ENCODE data around the gene FREY1. TPM values are rescaled to one million over a fixed set of nuclear protein-coding genes. Genes with fewer than 3 reads are reported as not detected.

Gene FREY1
- total RNA-seq, 1 donor from 2014 or later: not detected

DNA sequence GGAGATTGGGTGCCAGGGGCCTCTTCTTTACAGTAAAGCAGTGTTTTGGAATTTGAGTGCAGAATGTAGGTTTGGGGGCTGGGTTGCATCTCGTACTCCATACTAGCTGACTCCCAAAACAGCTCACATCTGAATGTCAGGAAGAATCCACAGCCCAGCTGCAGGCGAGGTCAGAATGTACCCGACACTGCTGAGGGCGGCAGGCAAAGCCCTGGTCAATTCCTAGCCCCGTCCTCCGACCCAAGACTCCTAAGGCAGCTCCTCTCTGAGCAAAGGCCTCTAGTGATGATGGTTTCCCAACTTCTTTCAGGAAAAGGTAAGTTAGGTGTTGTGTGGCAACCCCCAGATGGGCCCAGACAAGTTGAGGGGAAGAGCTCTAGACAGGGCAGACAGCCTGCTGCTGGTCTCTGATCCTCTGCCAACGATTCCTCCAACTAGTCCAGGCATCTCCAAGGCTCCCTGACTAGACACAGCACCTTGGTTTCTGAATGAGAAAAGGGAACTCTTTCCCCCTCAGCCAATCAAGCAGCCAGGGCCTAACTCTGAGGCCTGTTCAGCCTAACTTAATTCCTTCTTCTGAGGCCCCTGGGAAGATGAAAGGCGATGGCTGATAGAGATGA, 24.0 kb upstream of the FREY1 start:
- Histone ChIP-seq H3K27me3 (ENCODE audit: control insufficient read depth, insufficient read depth, low read length) (no peaks in the 10 kb centered on the region), H3K36me3 (ENCODE audit: control insufficient read depth, insufficient read depth, low read length) (no peaks in the 10 kb centered on the region), H3K4me3 (ENCODE audit: low read depth, low read length) (no peak overlapping the region)
- TF ChIP-seq, protein P1, sequence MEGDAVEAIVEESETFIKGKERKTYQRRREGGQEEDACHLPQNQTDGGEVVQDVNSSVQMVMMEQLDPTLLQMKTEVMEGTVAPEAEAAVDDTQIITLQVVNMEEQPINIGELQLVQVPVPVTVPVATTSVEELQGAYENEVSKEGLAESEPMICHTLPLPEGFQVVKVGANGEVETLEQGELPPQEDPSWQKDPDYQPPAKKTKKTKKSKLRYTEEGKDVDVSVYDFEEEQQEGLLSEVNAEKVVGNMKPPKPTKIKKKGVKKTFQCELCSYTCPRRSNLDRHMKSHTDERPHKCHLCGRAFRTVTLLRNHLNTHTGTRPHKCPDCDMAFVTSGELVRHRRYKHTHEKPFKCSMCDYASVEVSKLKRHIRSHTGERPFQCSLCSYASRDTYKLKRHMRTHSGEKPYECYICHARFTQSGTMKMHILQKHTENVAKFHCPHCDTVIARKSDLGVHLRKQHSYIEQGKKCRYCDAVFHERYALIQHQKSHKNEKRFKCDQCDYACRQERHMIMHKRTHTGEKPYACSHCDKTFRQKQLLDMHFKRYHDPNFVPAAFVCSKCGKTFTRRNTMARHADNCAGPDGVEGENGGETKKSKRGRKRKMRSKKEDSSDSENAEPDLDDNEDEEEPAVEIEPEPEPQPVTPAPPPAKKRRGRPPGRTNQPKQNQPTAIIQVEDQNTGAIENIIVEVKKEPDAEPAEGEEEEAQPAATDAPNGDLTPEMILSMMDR (IDR thresholded peaks at IDR 0.05; ENCODE audit: insufficient read depth, low read length, poor library complexity, severe bottlenecking): no peak
- DNase-seq (ENCODE audit: low read depth): no peak

- DNase-seq (ENCODE audit: low read depth): no peak
- TF ChIP-seq, protein P1 (IDR thresholded peaks at IDR 0.05; ENCODE audit: insufficient read depth, low read length, poor library complexity, severe bottlenecking): no peak
- Histone ChIP-seq H3K36me3 (ENCODE audit: control insufficient read depth, insufficient read depth, low read length) (no peaks in the 10 kb centered on the region), H3K4me3 (ENCODE audit: low read depth, low read length) (no peak overlapping the region), H3K27me3 (ENCODE audit: control insufficient read depth, insufficient read depth, low read length) (no peaks in the 10 kb centered on the region)
Observed at GRCh38 chr11:45930031-45930794, 23.1 kb upstream of the FREY1 start.

GRCh38 chr11:45929486-45930030, 22.5 kb upstream of the FREY1 start:
- H3K4me3 ChIP-seq (ENCODE audit: low read depth, low read length): no peak overlapping the region
- TF ChIP-seq, protein P1 (IDR thresholded peaks at IDR 0.05; ENCODE audit: insufficient read depth, low read length, poor library complexity, severe bottlenecking): no peak
- H3K36me3 ChIP-seq (ENCODE audit: control insufficient read depth, insufficient read depth, low read length): no peaks in the 10 kb centered on the region
- no peak for DNase-seq (ENCODE audit: low read depth)
- H3K27me3 ChIP-seq (ENCODE audit: control insufficient read depth, insufficient read depth, low read length): peaks cover 3% of the 10 kb centered on the region

DNA sequence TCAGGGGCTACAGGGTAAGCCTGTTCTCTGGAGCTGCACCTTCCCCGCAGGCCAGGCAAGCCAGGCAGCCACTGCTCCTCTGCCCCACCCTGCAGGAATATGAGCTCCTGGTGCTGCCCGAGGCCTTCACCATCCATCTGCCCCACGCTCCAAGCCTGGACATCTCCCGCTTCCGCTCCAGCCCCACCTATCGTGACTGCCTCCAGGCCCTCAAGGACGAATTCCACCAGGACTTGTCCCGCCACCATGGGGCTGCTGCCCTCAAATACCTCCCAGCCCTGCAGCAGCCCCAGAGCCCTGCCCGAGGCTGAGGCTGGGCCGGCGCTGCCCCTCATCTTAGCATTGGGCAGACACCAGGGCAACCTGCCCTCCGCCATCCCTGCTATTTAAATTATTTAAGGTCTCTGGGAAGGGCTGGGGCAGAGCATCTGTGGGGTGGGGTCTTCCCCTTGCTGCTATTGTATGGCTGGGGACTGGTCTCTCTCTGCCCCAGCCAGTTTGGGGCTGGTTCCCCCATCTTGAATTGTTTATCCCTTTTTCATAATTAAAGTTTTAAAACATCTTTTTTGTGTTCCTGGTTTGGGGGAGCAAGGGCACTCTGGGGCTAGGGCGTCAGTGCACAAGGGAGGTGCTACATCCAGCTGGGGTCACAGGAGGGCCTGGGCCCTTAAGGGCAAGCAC, 21.6 kb upstream of the FREY1 start:
- no peak overlapping the region for H3K4me3 ChIP-seq (ENCODE audit: low read depth, low read length)

DNA sequence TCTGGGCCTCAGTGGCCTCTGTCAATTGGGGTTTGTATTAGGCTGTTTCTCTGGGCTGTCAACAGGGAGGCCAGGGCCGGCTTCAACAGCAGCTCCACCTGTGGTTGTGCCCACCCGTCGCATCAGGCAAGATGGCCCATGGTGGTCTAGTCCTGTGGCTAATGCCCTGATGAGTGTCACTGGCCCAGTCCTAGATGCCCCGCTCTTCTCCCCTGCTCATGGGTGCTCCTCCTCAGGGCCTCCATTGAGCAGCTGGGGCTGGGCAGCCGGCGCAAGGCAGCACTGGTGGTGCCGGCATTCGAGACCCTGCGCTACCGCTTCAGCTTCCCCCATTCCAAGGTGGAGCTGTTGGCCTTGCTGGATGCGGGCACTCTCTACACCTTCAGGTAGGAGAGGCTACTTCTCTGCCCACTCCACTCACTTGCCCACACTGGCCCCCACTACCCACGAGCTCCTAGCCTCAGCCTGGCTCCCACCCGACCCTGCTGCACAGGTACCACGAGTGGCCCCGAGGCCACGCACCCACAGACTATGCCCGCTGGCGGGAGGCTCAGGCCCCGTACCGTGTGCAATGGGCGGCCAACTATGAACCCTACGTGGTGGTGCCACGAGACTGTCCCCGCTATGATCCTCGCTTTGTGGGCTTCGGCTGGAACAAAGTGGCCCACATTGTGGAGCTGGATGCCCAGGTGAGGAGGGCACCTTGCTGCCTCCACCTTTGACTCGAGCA, 20.8 kb upstream of the FREY1 start:
- TF ChIP-seq, protein P1 (IDR thresholded peaks at IDR 0.05; ENCODE audit: insufficient read depth, low read length, poor library complexity, severe bottlenecking): no peak
- peaks cover 18% of the 10 kb centered on the region for H3K27me3 ChIP-seq (ENCODE audit: control insufficient read depth, insufficient read depth, low read length)
- H3K4me3 ChIP-seq (ENCODE audit: low read depth, low read length): no peak overlapping the region
- DNase-seq (ENCODE audit: low read depth): no peak
- no peaks in the 10 kb centered on the region for H3K36me3 ChIP-seq (ENCODE audit: control insufficient read depth, insufficient read depth, low read length)

More for the DNA sequence above, 21.6 kb upstream of the FREY1 start:
- peaks cover 11% of the 10 kb centered on the region for H3K27me3 ChIP-seq (ENCODE audit: control insufficient read depth, insufficient read depth, low read length)
- TF ChIP-seq, protein P1 (IDR thresholded peaks at IDR 0.05; ENCODE audit: insufficient read depth, low read length, poor library complexity, severe bottlenecking): no peak
- H3K36me3 ChIP-seq (ENCODE audit: control insufficient read depth, insufficient read depth, low read length): no peaks in the 10 kb centered on the region
- no peak for DNase-seq (ENCODE audit: low read depth)
